BE2C (cell line): ENCODE data around the gene EYS.
"Not testable (repeated sequence)": the region's sequence is repeated elsewhere in the genome, so short reads cannot be mapped to it uniquely, and the experiment has no call there.

ENCODE experiments used
- DNase-seq: peaks from one replicate; pipeline ENCODE4 v3.0.0-alpha.2; 2020
- H3K27me3 ChIP-seq: fragments of 250-450 bp; sonication (Bioruptor Pico); 2 replicates; pipeline ENCODE4 v1.5.1; 2020; ENCODE audit warnings: mild to moderate bottlenecking
- H3K36me3 ChIP-seq: fragments of 250-450 bp; sonication (Bioruptor Pico); 2 replicates; pipeline ENCODE4 v1.5.1; 2020; ENCODE audit warnings: mild to moderate bottlenecking
- H3K4me1 ChIP-seq: fragments of 250-450 bp; sonication (Bioruptor Pico); 2 replicates; pipeline ENCODE4 v1.5.1; 2020
- H3K4me3 ChIP-seq: 2 replicates; pipeline ENCODE4 v1.5.1; 2011; ENCODE audit warnings: low read depth, low read length
- H3K9me3 ChIP-seq: fragments of 250-450 bp; sonication (Bioruptor Pico); 2 replicates; pipeline ENCODE4 v1.5.1; 2020
- CTCF ChIP-seq: IDR thresholded peaks from 2 replicates; pipeline ENCODE4 v1.5.1; 2012; ENCODE audit warnings: mild to moderate bottlenecking, low read depth, low read length

The EYS gene

GRCh38 chr6:65627015-65627414, 80.0 kb downstream of the EYS start:
- no peaks in the 10 kb centered on the region for H3K9me3 ChIP-seq
- no peaks in the 10 kb centered on the region for H3K27me3 ChIP-seq
- H3K4me3 ChIP-seq: no peak overlapping the region
- H3K36me3 ChIP-seq: no peaks in the 10 kb centered on the region
- no peaks in the 10 kb centered on the region for H3K4me1 ChIP-seq
- TF ChIP-seq CTCF: no peak
- DNase-seq: no peak

- DNase-seq: no peak
- H3K4me1 ChIP-seq: no peaks in the 10 kb centered on the region
- H3K9me3 ChIP-seq: no peaks in the 10 kb centered on the region
- no peak for TF ChIP-seq CTCF
- H3K36me3 ChIP-seq: no peaks in the 10 kb centered on the region
- no peaks in the 10 kb centered on the region for H3K27me3 ChIP-seq
- H3K4me3 ChIP-seq: no peak overlapping the region
Observed at GRCh38 chr6:65623566-65623965, 83.5 kb downstream of the EYS start.

GRCh38 chr6:65610746-65611145, 96.3 kb downstream of the EYS start:
- no peak for DNase-seq
- no peaks in the 10 kb centered on the region for H3K27me3 ChIP-seq
- H3K4me3 ChIP-seq: no peak overlapping the region
- H3K4me1 ChIP-seq: peaks cover 9% of the 10 kb centered on the region
- no peaks in the 10 kb centered on the region for H3K36me3 ChIP-seq
- no peak for TF ChIP-seq CTCF
- H3K9me3 ChIP-seq: no peaks in the 10 kb centered on the region

- Histone ChIP-seq H3K36me3 (no peaks in the 10 kb centered on the region), H3K9me3 (no peaks in the 10 kb centered on the region), H3K4me1 (no peaks in the 10 kb centered on the region), H3K27me3 (no peaks in the 10 kb centered on the region), H3K4me3 (no peak overlapping the region)
- no peak for TF ChIP-seq CTCF
- no peak for DNase-seq
Observed at GRCh38 chr6:65595540-65595939, 111.5 kb downstream of the EYS start.

GRCh38 chr6:65570340-65570739, 136.7 kb downstream of the EYS start:
- TF ChIP-seq CTCF: no peak
- no peaks in the 10 kb centered on the region for H3K9me3 ChIP-seq
- no peaks in the 10 kb centered on the region for H3K36me3 ChIP-seq
- no peaks in the 10 kb centered on the region for H3K4me1 ChIP-seq
- H3K27me3 ChIP-seq: no peaks in the 10 kb centered on the region
- H3K4me3 ChIP-seq: no peak overlapping the region
- DNase-seq: no peak

- H3K27me3 ChIP-seq: no peaks in the 10 kb centered on the region
- no peaks in the 10 kb centered on the region for H3K9me3 ChIP-seq
- H3K36me3 ChIP-seq: no peaks in the 10 kb centered on the region
- DNase-seq: no peak
- H3K4me1 ChIP-seq: no peaks in the 10 kb centered on the region
- TF ChIP-seq CTCF: no peak
- H3K4me3 ChIP-seq: no peak overlapping the region
Observed at GRCh38 chr6:65569505-65569904, 137.5 kb downstream of the EYS start.

GRCh38 chr6:65569056-65569455, 138.0 kb downstream of the EYS start:
- not testable (repeated sequence) for H3K36me3 ChIP-seq, H3K4me3 ChIP-seq, H3K27me3 ChIP-seq, DNase-seq, H3K4me1 ChIP-seq, H3K9me3 ChIP-seq
